ENCODE results near the gene PSME2. TPM values are rescaled to one million over a fixed set of nuclear protein-coding genes. Genes with fewer than 3 reads are reported as not detected.

PSME2 gene
- total and polyA plus RNA-seq, 2 donors (not counting 3 experiments of a cell fraction or from before 2014, with no cell fraction given), result 66.5 to 126 TPM

DNA sequence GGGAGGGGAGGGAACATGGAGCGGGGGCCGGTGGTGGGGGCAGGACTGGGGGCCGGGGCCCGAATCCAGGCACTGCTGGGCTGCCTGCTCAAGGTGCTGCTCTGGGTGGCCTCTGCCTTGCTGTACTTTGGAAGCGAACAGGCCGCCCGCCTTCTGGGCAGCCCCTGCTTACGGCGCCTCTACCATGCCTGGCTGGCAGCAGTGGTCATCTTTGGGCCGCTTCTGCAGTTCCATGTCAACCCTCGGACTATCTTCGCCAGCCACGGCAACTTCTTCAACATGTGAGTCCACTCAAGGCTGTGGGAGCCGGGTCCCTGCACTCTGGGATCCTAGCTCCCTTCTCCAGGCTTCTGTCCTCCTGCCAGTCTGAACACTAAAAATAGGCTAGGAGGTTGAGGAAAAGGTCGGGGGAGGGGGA lies 14.9 kb downstream of the PSME2 start:
- no TSS peak for BruUV-seq (replicated peaks)
- no peak overlapping the region for H3K9ac ChIP-seq (replicated peaks; ENCODE audit: extremely low read depth, insufficient read depth, low read length)
- H3K79me2 ChIP-seq (ENCODE audit: control insufficient read depth, insufficient read depth, low read length), result peaks cover 4% of the 10 kb centered on the region
- FAIRE-seq, result no peak
- ChIA-PET POLR2A (interaction anchor here (0.6 kb wide), 1 partner anchor 15 kb away, joined by 3 read pairs; the partner anchor contains the start of gene PSME2), CTCF (no interaction called here)
- H3K4me3 ChIP-seq (replicated peaks in 1 of 3; ENCODE audit: insufficient read depth in 1 of 3, low read depth in 1 of 3, low read length in 3 of 3), result no peak overlapping the region
- dilution Hi-C loops (cut with MboI; ENCODE audit: extremely low pct_ligation_motif_present, low sequenced_read_pairs), result no loop called here
- no peaks in the 10 kb centered on the region for H3K27me3 ChIP-seq (ENCODE audit: control insufficient read depth in 2 of 2, insufficient read depth in 2 of 2, low read length in 2 of 2)
- TF ChIP-seq GATA2 (IDR thresholded peaks at IDR 0.05; ENCODE audit: insufficient read depth, insufficient read length, low read depth, low read length) (no peak), JUN (IDR thresholded peaks at IDR 0.05; ENCODE audit: borderline replicate concordance, insufficient read depth, insufficient read length, low read depth) (no peak), POLR2A (IDR thresholded peaks at IDR 0.05; ENCODE audit: low read depth, low read length) (no peak), POLR2AphosphoS5 (IDR thresholded peaks at IDR 0.05; ENCODE audit: insufficient read depth, low read depth, low read length) (no peak), EZH2 (IDR thresholded peaks at IDR 0.05; ENCODE audit: borderline replicate concordance, low read depth, low read length, severe bottlenecking) (no peak), MYC (IDR thresholded peaks at IDR 0.05; ENCODE audit: low read depth, low read length) (no peak), FOS (IDR thresholded peaks at IDR 0.05; ENCODE audit: borderline replicate concordance, insufficient read depth, low read length) (no peak)
- TF ChIP-seq, protein P1, sequence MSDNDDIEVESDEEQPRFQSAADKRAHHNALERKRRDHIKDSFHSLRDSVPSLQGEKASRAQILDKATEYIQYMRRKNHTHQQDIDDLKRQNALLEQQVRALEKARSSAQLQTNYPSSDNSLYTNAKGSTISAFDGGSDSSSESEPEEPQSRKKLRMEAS (IDR thresholded peaks at IDR 0.05; ENCODE audit: insufficient read depth, insufficient read length), result no peak
- TF ChIP-seq, protein P2, sequence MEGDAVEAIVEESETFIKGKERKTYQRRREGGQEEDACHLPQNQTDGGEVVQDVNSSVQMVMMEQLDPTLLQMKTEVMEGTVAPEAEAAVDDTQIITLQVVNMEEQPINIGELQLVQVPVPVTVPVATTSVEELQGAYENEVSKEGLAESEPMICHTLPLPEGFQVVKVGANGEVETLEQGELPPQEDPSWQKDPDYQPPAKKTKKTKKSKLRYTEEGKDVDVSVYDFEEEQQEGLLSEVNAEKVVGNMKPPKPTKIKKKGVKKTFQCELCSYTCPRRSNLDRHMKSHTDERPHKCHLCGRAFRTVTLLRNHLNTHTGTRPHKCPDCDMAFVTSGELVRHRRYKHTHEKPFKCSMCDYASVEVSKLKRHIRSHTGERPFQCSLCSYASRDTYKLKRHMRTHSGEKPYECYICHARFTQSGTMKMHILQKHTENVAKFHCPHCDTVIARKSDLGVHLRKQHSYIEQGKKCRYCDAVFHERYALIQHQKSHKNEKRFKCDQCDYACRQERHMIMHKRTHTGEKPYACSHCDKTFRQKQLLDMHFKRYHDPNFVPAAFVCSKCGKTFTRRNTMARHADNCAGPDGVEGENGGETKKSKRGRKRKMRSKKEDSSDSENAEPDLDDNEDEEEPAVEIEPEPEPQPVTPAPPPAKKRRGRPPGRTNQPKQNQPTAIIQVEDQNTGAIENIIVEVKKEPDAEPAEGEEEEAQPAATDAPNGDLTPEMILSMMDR (IDR thresholded peaks at IDR 0.05; ENCODE audit: extremely low read depth in 1 of 2, insufficient read depth in 1 of 2, low read depth in 1 of 2, low read length in 2 of 2), result no peak
- peaks cover 6% of the 10 kb centered on the region for H3K4me1 ChIP-seq (ENCODE audit: control insufficient read depth, extremely low read depth, insufficient read depth, low read length)
- DNase-seq (ENCODE audit: low read depth, low spot score), result no peak
- intact Hi-C loops (cut with micrococcal nuclease), result no loop called here
- H3K9me3 ChIP-seq (replicated peaks; ENCODE audit: control insufficient read depth, insufficient read depth, low read length), result no peaks in the 10 kb centered on the region
- no peaks in the 10 kb centered on the region for H4K20me1 ChIP-seq (replicated peaks; ENCODE audit: control insufficient read depth, extremely low read depth, insufficient read depth, low read length)
- H3K9me1 ChIP-seq (replicated peaks; ENCODE audit: control insufficient read depth, extremely low read depth, insufficient read depth, low read length), result no peaks in the 10 kb centered on the region
- no peak overlapping the region for H3K27ac ChIP-seq (ENCODE audit: insufficient read depth, low read depth, low read length)
- H3K4me2 ChIP-seq (ENCODE audit: insufficient read depth, low read length), result no peak overlapping the region
- no peak overlapping the region for H2AFZ ChIP-seq (ENCODE audit: low read depth, low read length)
- H3K36me3 ChIP-seq (ENCODE audit: control insufficient read depth in 2 of 2, extremely low read depth in 1 of 2, insufficient read depth in 2 of 2, low read length in 2 of 2), result no peaks in the 10 kb centered on the region
